HG02884 (cell line): Measurements from ENCODE around the gene OR2T3.
"Not testable (repeated sequence)": the region's sequence is repeated elsewhere in the genome, so short reads cannot be mapped to it uniquely, and the experiment has no call there.

ENCODE experiments used
- ATAC-seq: cut with Tn5 transposase; IDR thresholded peaks from one replicate; pipeline ENCODE4 v1.9.1; 2021; ENCODE audit warnings: mild to moderate bottlenecking, moderate library complexity; ENCODE audit not compliant: unreplicated experiment

The OR2T3 gene

GRCh38 chr1:248473051-248473450, at the start of gene OR2T3:
Gene OR2T3 (plus strand): TSS chr1:248473351. CDS start chr1:248473351, 0 bp downstream.
- ATAC-seq = not testable (repeated sequence)

- ATAC-seq = peak; percentile 56
These were observed 45.5 kb upstream of the OR2T3 start for GRCh38 chr1:248427526-248428191.

- ATAC-seq = peak; percentile 96
These were observed 45.0 kb upstream of the OR2T3 start for GRCh38 chr1:248428192-248428533.

GRCh38 chr1:248431683-248432082, 41.5 kb upstream of the OR2T3 start:
- not testable (repeated sequence) for ATAC-seq

- not testable (repeated sequence) for ATAC-seq
These were observed 41.0 kb upstream of the OR2T3 start for GRCh38 chr1:248432201-248432600.

- ATAC-seq = not testable (repeated sequence)
These were observed 39.2 kb upstream of the OR2T3 start for GRCh38 chr1:248433811-248434415.

GRCh38 chr1:248434913-248435312, 38.2 kb upstream of the OR2T3 start:
- ATAC-seq = peak; percentile 48

- ATAC-seq = not testable (repeated sequence)
These were observed 36.8 kb upstream of the OR2T3 start for GRCh38 chr1:248436303-248436702.

GRCh38 chr1:248438668-248439067, 34.5 kb upstream of the OR2T3 start:
- peak; percentile 71 for ATAC-seq

- ATAC-seq = not testable (repeated sequence)
These were observed 33.9 kb upstream of the OR2T3 start for GRCh38 chr1:248439283-248439682.

- ATAC-seq = not testable (repeated sequence)
These were observed 30.5 kb upstream of the OR2T3 start for GRCh38 chr1:248442500-248443277.

- not testable (repeated sequence) for ATAC-seq
These were observed 28.5 kb upstream of the OR2T3 start for GRCh38 chr1:248444603-248445002.

GRCh38 chr1:248445399-248445798, 27.8 kb upstream of the OR2T3 start, which contains the start of gene OR2T2:
Gene OR2T2 (plus strand): TSS chr1:248445637. CDS start chr1:248452798, 7,161 bp downstream.
- not testable (repeated sequence) for ATAC-seq

- ATAC-seq = peak; percentile 51
These were observed 24.6 kb upstream of the OR2T3 start for GRCh38 chr1:248448409-248449074.

- ATAC-seq = not testable (repeated sequence)
These were observed 23.2 kb upstream of the OR2T3 start for GRCh38 chr1:248449821-248450465.

GRCh38 chr1:248450466-248451145, 22.5 kb upstream of the OR2T3 start:
- peak; percentile 59 for ATAC-seq

GRCh38 chr1:248453619-248454018, 19.5 kb upstream of the OR2T3 start:
- ATAC-seq = not testable (repeated sequence)

GRCh38 chr1:248455045-248455444, 18.1 kb upstream of the OR2T3 start:
- not testable (repeated sequence) for ATAC-seq

- ATAC-seq = not testable (repeated sequence)
These were observed 16.5 kb upstream of the OR2T3 start for GRCh38 chr1:248456635-248457034.

- not testable (repeated sequence) for ATAC-seq
These were observed 14.0 kb upstream of the OR2T3 start for GRCh38 chr1:248459117-248459516.
